ENCODE data around the gene GALNT15.
A peak's percentile ranks its signal among the peaks of the same experiment; 100 is the strongest.

GALNT15 gene

GRCh38 chr3:16173283-16174025, 1.0 kb upstream of the GALNT15 start:
- H3K4me3 ChIP-seq (ENCODE audit: low read depth, low read length) = no peak overlapping the region
- TF ChIP-seq, protein P1, sequence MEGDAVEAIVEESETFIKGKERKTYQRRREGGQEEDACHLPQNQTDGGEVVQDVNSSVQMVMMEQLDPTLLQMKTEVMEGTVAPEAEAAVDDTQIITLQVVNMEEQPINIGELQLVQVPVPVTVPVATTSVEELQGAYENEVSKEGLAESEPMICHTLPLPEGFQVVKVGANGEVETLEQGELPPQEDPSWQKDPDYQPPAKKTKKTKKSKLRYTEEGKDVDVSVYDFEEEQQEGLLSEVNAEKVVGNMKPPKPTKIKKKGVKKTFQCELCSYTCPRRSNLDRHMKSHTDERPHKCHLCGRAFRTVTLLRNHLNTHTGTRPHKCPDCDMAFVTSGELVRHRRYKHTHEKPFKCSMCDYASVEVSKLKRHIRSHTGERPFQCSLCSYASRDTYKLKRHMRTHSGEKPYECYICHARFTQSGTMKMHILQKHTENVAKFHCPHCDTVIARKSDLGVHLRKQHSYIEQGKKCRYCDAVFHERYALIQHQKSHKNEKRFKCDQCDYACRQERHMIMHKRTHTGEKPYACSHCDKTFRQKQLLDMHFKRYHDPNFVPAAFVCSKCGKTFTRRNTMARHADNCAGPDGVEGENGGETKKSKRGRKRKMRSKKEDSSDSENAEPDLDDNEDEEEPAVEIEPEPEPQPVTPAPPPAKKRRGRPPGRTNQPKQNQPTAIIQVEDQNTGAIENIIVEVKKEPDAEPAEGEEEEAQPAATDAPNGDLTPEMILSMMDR (IDR thresholded peaks at IDR 0.05; ENCODE audit: low read depth, low read length, missing control alignments) = no peak
- in situ Hi-C loops (cut with HindIII; ENCODE audit: low sequenced_read_pairs) = no loop called here
- DNase-seq (ENCODE audit: low read depth) = no peak

DNA sequence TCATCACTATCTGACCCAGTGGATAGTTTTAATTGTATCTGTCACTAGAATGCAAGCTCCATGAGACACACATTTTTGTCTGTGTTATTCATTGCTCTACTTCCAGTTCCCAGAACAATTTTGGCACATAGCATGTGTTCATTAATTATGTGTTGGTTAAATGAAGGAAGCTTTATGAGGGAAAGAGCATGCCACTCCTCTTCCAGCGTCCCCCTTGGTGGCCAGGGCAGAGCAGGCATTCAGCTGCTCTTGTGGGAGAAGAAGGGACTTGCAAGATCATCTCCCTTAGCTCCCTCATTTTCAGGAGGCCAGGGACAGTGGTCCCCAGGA, 489 bp upstream of the GALNT15 start:
- H3K4me3 ChIP-seq (ENCODE audit: low read depth, low read length) = peak overlapping the region; percentile 41
- TF ChIP-seq, protein P1 (IDR thresholded peaks at IDR 0.05; ENCODE audit: low read depth, low read length, missing control alignments) = no peak
- no peak for DNase-seq (ENCODE audit: low read depth)
- in situ Hi-C loops (cut with HindIII; ENCODE audit: low sequenced_read_pairs) = no loop called here

GRCh38 chr3:16174976-16175901, 759 bp downstream of the GALNT15 start:
- in situ Hi-C loops (cut with HindIII; ENCODE audit: low sequenced_read_pairs) = no loop called here
- no peak for DNase-seq (ENCODE audit: low read depth)
- TF ChIP-seq, protein P1 (IDR thresholded peaks at IDR 0.05; ENCODE audit: low read depth, low read length, missing control alignments) = no peak
- peak overlapping the region; percentile 41 for H3K4me3 ChIP-seq (ENCODE audit: low read depth, low read length)

DNA sequence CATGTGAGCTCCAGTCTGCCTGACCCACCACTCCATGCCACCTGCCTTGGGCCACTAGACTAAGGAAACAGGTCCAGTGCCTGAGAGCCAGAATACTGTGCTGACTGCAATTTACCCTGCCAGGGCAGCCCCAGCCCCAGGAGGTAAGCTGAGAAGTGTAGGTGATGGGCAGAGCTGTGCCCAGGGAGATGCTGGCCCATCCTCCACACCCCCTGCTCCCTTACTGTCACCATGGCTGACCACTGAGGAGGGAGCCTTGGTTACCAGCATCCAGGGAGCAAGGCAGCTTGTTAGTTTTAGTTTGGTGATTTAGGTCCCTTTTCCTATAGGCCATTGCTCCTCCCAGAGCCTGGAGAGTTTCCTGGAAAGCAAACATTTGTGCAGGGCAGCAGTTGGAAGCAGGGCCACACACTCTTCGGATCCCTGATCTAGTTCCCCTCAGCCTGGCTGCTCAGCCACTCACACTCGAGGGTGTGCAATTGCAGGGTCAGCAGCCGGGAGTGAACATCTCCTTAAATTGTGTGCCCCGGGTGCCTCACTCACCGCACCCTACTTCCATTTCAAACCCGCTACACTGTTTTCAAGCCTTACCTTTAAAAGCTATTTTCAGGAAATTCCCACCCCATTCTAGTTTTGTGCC, 2.0 kb downstream of the GALNT15 start:
- TF ChIP-seq, protein P1 (IDR thresholded peaks at IDR 0.05; ENCODE audit: low read depth, low read length, missing control alignments) = no peak
- peak overlapping the region; percentile 41 for H3K4me3 ChIP-seq (ENCODE audit: low read depth, low read length)
- DNase-seq (ENCODE audit: low read depth) = no peak
- in situ Hi-C loops (cut with HindIII; ENCODE audit: low sequenced_read_pairs) = no loop called here

DNA sequence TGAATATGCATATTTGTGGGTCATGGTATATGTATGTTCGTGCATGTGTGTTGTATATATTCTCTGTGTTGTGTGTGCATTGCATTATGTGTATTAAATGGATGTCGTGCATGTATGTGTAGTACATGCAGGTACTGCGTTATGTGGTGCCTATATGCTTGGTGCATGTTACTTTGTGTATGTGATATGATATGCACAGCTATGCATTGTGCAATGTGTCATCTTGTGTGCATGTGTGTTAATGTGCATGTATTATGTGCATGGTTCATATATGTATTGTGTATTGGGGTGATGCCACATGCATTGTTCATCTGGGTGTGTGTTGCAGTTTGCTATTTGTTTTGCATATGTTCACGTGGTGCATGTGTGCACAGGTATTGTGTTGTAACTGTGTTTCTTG, 2.9 kb downstream of the GALNT15 start:
- DNase-seq (ENCODE audit: low read depth) = no peak
- in situ Hi-C loops (cut with HindIII; ENCODE audit: low sequenced_read_pairs) = no loop called here
- TF ChIP-seq, protein P1 (IDR thresholded peaks at IDR 0.05; ENCODE audit: low read depth, low read length, missing control alignments) = no peak
- H3K4me3 ChIP-seq (ENCODE audit: low read depth, low read length) = peak overlapping the region; percentile 41

- DNase-seq (ENCODE audit: low read depth) = peak; percentile 83
- H3K4me3 ChIP-seq (ENCODE audit: low read depth, low read length) = peak overlapping the region; percentile 41
- in situ Hi-C loops (cut with HindIII; ENCODE audit: low sequenced_read_pairs) = no loop called here
- TF ChIP-seq, protein P1 (IDR thresholded peaks at IDR 0.05; ENCODE audit: low read depth, low read length, missing control alignments) = peak; percentile 99
Observed at GRCh38 chr3:16177962-16178627, 3.6 kb downstream of the GALNT15 start.
